H9 (cell line): ENCODE results near the gene SPATA19. TPM values are rescaled to one million over a fixed set of nuclear protein-coding genes. Genes with fewer than 3 reads are reported as not detected.

Experiments used
- DNase-seq: peaks from one replicate; pipeline ENCODE4 v3.0.0-alpha.2; 2017
- H2AFZ ChIP-seq: one replicate; pipeline ENCODE4 v1.6.1; 2013; ENCODE audit warnings: mild to moderate bottlenecking, low read length, control low read depth, moderate library complexity
- H2AK5ac ChIP-seq: 2 replicates; pipeline ENCODE4 v1.6.1; 2013; ENCODE audit warnings: low read length, control low read depth, mixed read lengths; ENCODE audit not compliant: insufficient read length
- H2BK120ac ChIP-seq: one replicate; pipeline ENCODE4 v1.6.1; 2013; ENCODE audit warnings: low read depth, mild to moderate bottlenecking, low read length, control low read depth, inconsistent platforms; ENCODE audit not compliant: poor library complexity, severe bottlenecking
- H2BK12ac ChIP-seq: 2 replicates; pipeline ENCODE4 v1.6.1; 2013; ENCODE audit warnings: low read length, control low read depth, mixed read lengths, low read depth; ENCODE audit not compliant: insufficient read length
- H2BK15ac ChIP-seq: 2 replicates; pipeline ENCODE4 v1.6.1; 2013; ENCODE audit warnings: low read depth, low read length, control low read depth
- H2BK20ac ChIP-seq: one replicate; pipeline ENCODE4 v1.6.1; 2013; ENCODE audit warnings: low read depth, mild to moderate bottlenecking, low read length, control low read depth, inconsistent platforms; ENCODE audit not compliant: poor library complexity, severe bottlenecking
- H2BK5ac ChIP-seq: 2 replicates; pipeline ENCODE4 v1.6.1; 2013; ENCODE audit warnings: low read length, control low read depth, mixed read lengths; ENCODE audit not compliant: insufficient read length
- H3K14ac ChIP-seq: 2 replicates; pipeline ENCODE4 v1.6.1; 2013; ENCODE audit warnings: low read length, control low read depth; ENCODE audit not compliant: insufficient read depth
- H3K18ac ChIP-seq: 2 replicates; pipeline ENCODE4 v1.6.1; 2013; ENCODE audit warnings: low read depth, mild to moderate bottlenecking, mixed read lengths, low read length, control low read depth; ENCODE audit not compliant: insufficient read length
- H3K23ac ChIP-seq: 2 replicates; pipeline ENCODE4 v1.6.1; 2013; ENCODE audit warnings: low read length, control low read depth, mixed read lengths, low read depth; ENCODE audit not compliant: insufficient read length
- H3K23me2 ChIP-seq: 2 replicates; pipeline ENCODE4 v1.6.1; 2013; ENCODE audit warnings: low read depth, mild to moderate bottlenecking, mixed read lengths, low read length, control low read depth; ENCODE audit not compliant: insufficient read length, poor library complexity, severe bottlenecking
- H3K27ac ChIP-seq: 2 replicates; pipeline ENCODE4 v1.5.1; 2013; ENCODE audit warnings: low read length, control low read depth, mixed read lengths, low read depth; ENCODE audit not compliant: insufficient read length
- H3K27me3 ChIP-seq: 2 replicates; pipeline ENCODE4 v1.6.1; 2013; ENCODE audit warnings: low read length, control low read depth, inconsistent platforms; ENCODE audit not compliant: insufficient read depth
- H3K4ac ChIP-seq: 2 replicates; pipeline ENCODE4 v1.6.1; 2013; ENCODE audit warnings: low read depth, mild to moderate bottlenecking, control low read depth, inconsistent platforms, low read length, moderate library complexity
- H3K4me1 ChIP-seq: 2 replicates; pipeline ENCODE4 v1.6.1; 2013; ENCODE audit warnings: low read length, control low read depth, inconsistent platforms; ENCODE audit not compliant: insufficient read depth
- H3K4me2 ChIP-seq: 2 replicates; pipeline ENCODE4 v1.6.1; 2013; ENCODE audit warnings: low read length, control low read depth, mixed read lengths; ENCODE audit not compliant: insufficient read length, insufficient read depth
- H3K56ac ChIP-seq: 2 replicates; pipeline ENCODE4 v1.6.1; 2013; ENCODE audit warnings: low read depth, mild to moderate bottlenecking, mixed read lengths, low read length, control low read depth; ENCODE audit not compliant: insufficient read length
- H3K79me1 ChIP-seq: 2 replicates; pipeline ENCODE4 v1.6.1; 2013; ENCODE audit warnings: low read depth, mild to moderate bottlenecking, moderate library complexity, low read length, control low read depth, inconsistent platforms; ENCODE audit not compliant: insufficient read depth, poor library complexity, severe bottlenecking
- H3K79me2 ChIP-seq: 2 replicates; pipeline ENCODE4 v1.6.1; 2013; ENCODE audit warnings: low read length, control low read depth, inconsistent platforms; ENCODE audit not compliant: insufficient read depth
- H3K9ac ChIP-seq: 2 replicates; pipeline ENCODE4 v1.6.1; 2013; ENCODE audit warnings: low read length, control low read depth, mixed read lengths; ENCODE audit not compliant: insufficient read length; ENCODE audit errors: extremely low read depth
- H3K9me3 ChIP-seq: one replicate; pipeline ENCODE4 v1.6.1; 2013; ENCODE audit warnings: low read depth, low read length, inconsistent platforms; ENCODE audit not compliant: control insufficient read depth
- H3T11ph ChIP-seq: one replicate; pipeline ENCODE4 v1.6.1; 2013; ENCODE audit warnings: mild to moderate bottlenecking, low read length, control low read depth, inconsistent platforms
- H4K20me1 ChIP-seq: one replicate; pipeline ENCODE4 v1.6.1; 2013; ENCODE audit not compliant: control insufficient read depth, insufficient read length, insufficient read depth
- H4K5ac ChIP-seq: 2 replicates; pipeline ENCODE4 v1.6.1; 2013; ENCODE audit warnings: low read depth, mild to moderate bottlenecking, mixed read lengths, low read length, control low read depth; ENCODE audit not compliant: insufficient read length
- H4K8ac ChIP-seq: replicated peaks from 2 replicates; pipeline ENCODE4 v1.6.1; 2013; ENCODE audit warnings: low read length, control low read depth, mixed read lengths, low read depth; ENCODE audit not compliant: insufficient read length
- H4K91ac ChIP-seq: 2 replicates; pipeline ENCODE4 v1.6.1; 2013; ENCODE audit warnings: low read depth, mild to moderate bottlenecking, moderate library complexity, mixed read lengths, low read length, control low read depth; ENCODE audit not compliant: insufficient read length
- H3K27ac Mint-ChIP-seq, 3 experiments: 2 replicates in 2 of 3; 3 replicates in 1 of 3; pipeline ENCODE4 v1.8.0; 2020 to 2021; ENCODE audit warnings: mixed read lengths in 3 of 3, mild to moderate bottlenecking in 1 of 3, moderate library complexity in 1 of 3
- H3K27me3 Mint-ChIP-seq: 2 replicates; pipeline ENCODE4 v1.8.0; 2021; ENCODE audit warnings: low read depth, mild to moderate bottlenecking, moderate library complexity, mixed read lengths
- H3K36me3 Mint-ChIP-seq, 3 experiments: 2 replicates in 2 of 3; 3 replicates in 1 of 3; pipeline ENCODE4 v1.8.0; 2020 to 2021; ENCODE audit warnings: low read depth in 3 of 3, mixed read lengths in 3 of 3; ENCODE audit not compliant: insufficient read depth in 1 of 3
- H3K4me1 Mint-ChIP-seq, 2 experiments: 2 replicates each; pipeline ENCODE4 v1.8.0; 2020; ENCODE audit warnings: mixed read lengths in 2 of 2
- H3K4me3 Mint-ChIP-seq, 2 experiments: 2 replicates in 1 of 2; 3 replicates in 1 of 2; pipeline ENCODE4 v1.8.0; 2020 to 2021; ENCODE audit warnings: mild to moderate bottlenecking in 2 of 2, mixed read lengths in 2 of 2, moderate library complexity in 1 of 2
- H3K9me3 Mint-ChIP-seq, 2 experiments: 2 replicates in 1 of 2; 3 replicates in 1 of 2; pipeline ENCODE4 v1.8.0; 2020; ENCODE audit warnings: mild to moderate bottlenecking in 2 of 2, mixed read lengths in 2 of 2, moderate library complexity in 1 of 2
- CTCF ChIP-seq: fragments of 200-600 bp; sonication (generic); conservative IDR thresholded peaks from 3 replicates; pipeline ENCODE4 v1.8.0; 2021; ENCODE audit warnings: antibody characterized with exemption, mild to moderate bottlenecking
- WGBS: extraction: QIAGEN DNeasy Blood & Tissue Kit; methylation state at CpG from one replicate; pipeline ENCODE4 v1.1.7; 2013; ENCODE audit warnings: missing lambda C conversion rate, low lambda C conversion rate, mixed read lengths; ENCODE audit not compliant: insufficient read length; ENCODE audit errors: extremely low coverage; 5-methylcytosine and 5-hydroxymethylcytosine counted together
- total RNA-seq: library from RNA; stranded (reverse); gene quantifications from 2 replicates; pipeline ENCODE4 v1.2.1, GENCODE V29; 2021

The SPATA19 gene
- total RNA-seq, 1 experiment from 2014 or later = not detected

GRCh38 chr11:133872160-133872559 lies 26.8 kb upstream of the SPATA19 start:
- Histone ChIP-seq H4K5ac (no peak overlapping the region), H3K4ac (no peak overlapping the region), H3K9me3 (no peaks in the 10 kb centered on the region), H2BK12ac (no peak overlapping the region), H3K18ac (no peak overlapping the region), H3K79me2 (no peaks in the 10 kb centered on the region), H3K14ac (no peak overlapping the region), H3T11ph (no peak overlapping the region), H4K20me1 (no peaks in the 10 kb centered on the region), H3K23ac (no peak overlapping the region), H3K4me1 (no peaks in the 10 kb centered on the region), H3K23me2 (no peaks in the 10 kb centered on the region), H4K8ac (no peak overlapping the region), H3K27me3 (no peaks in the 10 kb centered on the region), H2BK5ac (no peak overlapping the region), H3K9ac (no peak overlapping the region), H2BK120ac (no peak overlapping the region), H3K56ac (no peak overlapping the region), H2AK5ac (no peak overlapping the region), H3K4me2 (no peak overlapping the region), H3K27ac (no peak overlapping the region), H4K91ac (no peak overlapping the region), H2BK20ac (no peak overlapping the region), H2AFZ (no peak overlapping the region), H2BK15ac (no peak overlapping the region), H3K79me1 (no peaks in the 10 kb centered on the region)
- no peak for DNase-seq
- Mint-ChIP-seq H3K9me3 (peaks cover 0 to 3% of the 10 kb centered on the region in 2 experiments; a peak in 1 of 5 replicates), H3K27ac (no peak overlapping the region), H3K4me1 (no peaks in the 10 kb centered on the region), H3K4me3 (no peak overlapping the region), H3K27me3 (no peaks in the 10 kb centered on the region; the same call in 1 of the 2 replicates), H3K36me3 (no peaks in the 10 kb centered on the region)
- no CpG with 5 or more reads among the region's 1 CpG for WGBS
- TF ChIP-seq CTCF = no peak
